Measurements from ENCODE around the gene EXD3. TPM values are rescaled to one million over a fixed set of nuclear protein-coding genes. Genes with fewer than 3 reads are reported as not detected.

EXD3 gene
- total and polyA plus RNA-seq, 9 of the 15 experiments (the other 6 are each of a cell fraction or from before 2014, with no cell fraction given): 0.29 to 12.5 (median 3.9) TPM

- TF ChIP-seq GTF2F1 (IDR thresholded peaks at IDR 0.05; ENCODE audit: low read depth, low read length) (no peak), NFYB (IDR thresholded peaks at IDR 0.05; ENCODE audit: extremely low read depth, insufficient read length) (no peak), ZNF778 (CRISPR knock-in tag; IDR thresholded peaks at IDR 0.05) (no peak), HMG20B (CRISPR knock-in tag; IDR thresholded peaks at IDR 0.05) (no peak), ZNF79 (CRISPR knock-in tag; IDR thresholded peaks at IDR 0.05; ENCODE audit: low read depth) (no peak), RBM22 (IDR thresholded peaks at IDR 0.05; ENCODE audit: low read depth, low read length, poor library complexity, severe bottlenecking) (no peak), ZNF766 (CRISPR knock-in tag; conservative IDR thresholded peaks at IDR 0.05) (no peak; the same call in 1 of the 2 replicates), RBM17 (IDR thresholded peaks at IDR 0.05; ENCODE audit: borderline replicate concordance, low read depth, low read length) (no peak), HDAC2 (IDR thresholded peaks at IDR 0.05) (peak; percentile 86), POLR2AphosphoS5 (IDR thresholded peaks at IDR 0.05; ENCODE audit: control insufficient read depth, insufficient read depth, low read depth, low read length) (no peak), NFE2 (IDR thresholded peaks at IDR 0.05; ENCODE audit: low read depth) (peak; percentile 97), HEY1 (CRISPR knock-in tag; IDR thresholded peaks at IDR 0.05; ENCODE audit: borderline replicate concordance) (no peak), ZBTB7A (IDR thresholded peaks at IDR 0.05; ENCODE audit: borderline replicate concordance, control insufficient read depth, low read depth, low read length) (peak; percentile 46; the same call in 1 of the 2 replicates), MTF1 (CRISPR knock-in tag; IDR thresholded peaks at IDR 0.05; ENCODE audit: borderline replicate concordance) (no peak), PHF8 (IDR thresholded peaks at IDR 0.05; ENCODE audit: borderline replicate concordance, low read length) (no peak), ZNF217 (CRISPR knock-in tag; IDR thresholded peaks at IDR 0.05) (no peak), ZNF124 (CRISPR knock-in tag; IDR thresholded peaks at IDR 0.05) (no peak), PHB2 (IDR thresholded peaks at IDR 0.05; ENCODE audit: low read depth) (peak; percentile 56; the same call in 1 of the 2 replicates), TAF7 (tag; IDR thresholded peaks at IDR 0.05) (no peak), CEBPB (tag; IDR thresholded peaks at IDR 0.05) (no peak), DIDO1 (tag; IDR thresholded peaks at IDR 0.05; ENCODE audit: low read depth) (no peak), NR2F6 (CRISPR knock-in tag; IDR thresholded peaks at IDR 0.05) (no peak)
- TF ChIP-seq, protein P1, sequence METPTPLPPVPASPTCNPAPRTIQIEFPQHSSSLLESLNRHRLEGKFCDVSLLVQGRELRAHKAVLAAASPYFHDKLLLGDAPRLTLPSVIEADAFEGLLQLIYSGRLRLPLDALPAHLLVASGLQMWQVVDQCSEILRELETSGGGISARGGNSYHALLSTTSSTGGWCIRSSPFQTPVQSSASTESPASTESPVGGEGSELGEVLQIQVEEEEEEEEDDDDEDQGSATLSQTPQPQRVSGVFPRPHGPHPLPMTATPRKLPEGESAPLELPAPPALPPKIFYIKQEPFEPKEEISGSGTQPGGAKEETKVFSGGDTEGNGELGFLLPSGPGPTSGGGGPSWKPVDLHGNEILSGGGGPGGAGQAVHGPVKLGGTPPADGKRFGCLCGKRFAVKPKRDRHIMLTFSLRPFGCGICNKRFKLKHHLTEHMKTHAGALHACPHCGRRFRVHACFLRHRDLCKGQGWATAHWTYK (CRISPR knock-in tag; IDR thresholded peaks at IDR 0.05): no peak
- TF ChIP-seq, protein P2, sequence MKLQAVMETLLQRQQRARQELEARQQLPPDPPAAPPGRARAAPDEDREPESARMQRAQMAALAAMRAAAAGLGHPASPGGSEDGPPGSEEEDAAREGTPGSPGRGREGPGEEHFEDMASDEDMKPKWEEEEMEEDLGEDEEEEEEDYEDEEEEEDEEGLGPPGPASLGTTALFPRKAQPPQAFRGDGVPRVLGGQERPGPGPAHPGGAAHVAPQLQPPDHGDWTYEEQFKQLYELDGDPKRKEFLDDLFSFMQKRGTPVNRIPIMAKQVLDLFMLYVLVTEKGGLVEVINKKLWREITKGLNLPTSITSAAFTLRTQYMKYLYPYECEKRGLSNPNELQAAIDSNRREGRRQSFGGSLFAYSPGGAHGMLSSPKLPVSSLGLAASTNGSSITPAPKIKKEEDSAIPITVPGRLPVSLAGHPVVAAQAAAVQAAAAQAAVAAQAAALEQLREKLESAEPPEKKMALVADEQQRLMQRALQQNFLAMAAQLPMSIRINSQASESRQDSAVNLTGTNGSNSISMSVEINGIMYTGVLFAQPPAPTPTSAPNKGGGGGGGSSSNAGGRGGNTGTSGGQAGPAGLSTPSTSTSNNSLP (IDR thresholded peaks at IDR 0.05; ENCODE audit: borderline replicate concordance, low read depth, low read length): no peak
- TF ChIP-seq, protein P3, sequence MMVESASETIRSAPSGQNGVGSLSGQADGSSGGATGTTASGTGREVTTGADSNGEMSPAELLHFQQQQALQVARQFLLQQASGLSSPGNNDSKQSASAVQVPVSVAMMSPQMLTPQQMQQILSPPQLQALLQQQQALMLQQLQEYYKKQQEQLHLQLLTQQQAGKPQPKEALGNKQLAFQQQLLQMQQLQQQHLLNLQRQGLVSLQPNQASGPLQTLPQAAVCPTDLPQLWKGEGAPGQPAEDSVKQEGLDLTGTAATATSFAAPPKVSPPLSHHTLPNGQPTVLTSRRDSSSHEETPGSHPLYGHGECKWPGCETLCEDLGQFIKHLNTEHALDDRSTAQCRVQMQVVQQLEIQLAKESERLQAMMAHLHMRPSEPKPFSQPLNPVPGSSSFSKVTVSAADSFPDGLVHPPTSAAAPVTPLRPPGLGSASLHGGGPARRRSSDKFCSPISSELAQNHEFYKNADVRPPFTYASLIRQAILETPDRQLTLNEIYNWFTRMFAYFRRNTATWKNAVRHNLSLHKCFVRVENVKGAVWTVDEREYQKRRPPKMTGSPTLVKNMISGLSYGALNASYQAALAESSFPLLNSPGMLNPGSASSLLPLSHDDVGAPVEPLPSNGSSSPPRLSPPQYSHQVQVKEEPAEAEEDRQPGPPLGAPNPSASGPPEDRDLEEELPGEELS (CRISPR knock-in tag; IDR thresholded peaks at IDR 0.05; ENCODE audit: borderline replicate concordance): no peak
Measured at GRCh38 chr9:137268538-137269201, 154.3 kb downstream of the EXD3 start (continued).
